ENCODE data around the gene S100Z.

DNA sequence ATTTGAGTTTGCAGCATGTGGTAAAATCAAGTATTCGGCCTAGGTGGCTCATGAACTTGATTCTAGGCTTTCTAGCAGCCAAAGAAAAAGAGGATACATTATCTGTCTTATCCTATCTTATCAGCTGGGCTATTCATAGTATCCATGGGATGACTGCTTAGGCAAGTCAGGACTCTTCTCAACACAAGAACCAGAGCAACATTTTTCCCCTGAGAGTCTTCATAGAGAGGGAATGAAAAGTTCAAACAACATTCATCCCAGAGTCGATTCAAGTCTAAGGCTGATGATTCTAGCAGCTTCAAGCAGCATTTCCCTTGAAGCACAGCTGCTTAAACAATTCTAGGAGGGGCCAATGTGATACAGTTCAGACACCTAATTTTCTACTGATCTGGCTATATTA, 3.0 kb downstream of the S100Z start:
- TF ChIP-seq NFIC (IDR thresholded peaks at IDR 0.05; ENCODE audit: low read depth, low read length) (no peak), POLR2AphosphoS5 (IDR thresholded peaks at IDR 0.05; ENCODE audit: low read length) (no peak), POLR2A (IDR thresholded peaks at IDR 0.05; ENCODE audit: low read depth, low read length) (no peak), IKZF1 (conservative IDR thresholded peaks at IDR 0.05) (no peak)
- TF ChIP-seq, protein P1, sequence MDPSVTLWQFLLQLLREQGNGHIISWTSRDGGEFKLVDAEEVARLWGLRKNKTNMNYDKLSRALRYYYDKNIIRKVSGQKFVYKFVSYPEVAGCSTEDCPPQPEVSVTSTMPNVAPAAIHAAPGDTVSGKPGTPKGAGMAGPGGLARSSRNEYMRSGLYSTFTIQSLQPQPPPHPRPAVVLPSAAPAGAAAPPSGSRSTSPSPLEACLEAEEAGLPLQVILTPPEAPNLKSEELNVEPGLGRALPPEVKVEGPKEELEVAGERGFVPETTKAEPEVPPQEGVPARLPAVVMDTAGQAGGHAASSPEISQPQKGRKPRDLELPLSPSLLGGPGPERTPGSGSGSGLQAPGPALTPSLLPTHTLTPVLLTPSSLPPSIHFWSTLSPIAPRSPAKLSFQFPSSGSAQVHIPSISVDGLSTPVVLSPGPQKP (IDR thresholded peaks at IDR 0.05; ENCODE audit: low read depth, low read length) = no peak
- TF ChIP-seq, protein P2, sequence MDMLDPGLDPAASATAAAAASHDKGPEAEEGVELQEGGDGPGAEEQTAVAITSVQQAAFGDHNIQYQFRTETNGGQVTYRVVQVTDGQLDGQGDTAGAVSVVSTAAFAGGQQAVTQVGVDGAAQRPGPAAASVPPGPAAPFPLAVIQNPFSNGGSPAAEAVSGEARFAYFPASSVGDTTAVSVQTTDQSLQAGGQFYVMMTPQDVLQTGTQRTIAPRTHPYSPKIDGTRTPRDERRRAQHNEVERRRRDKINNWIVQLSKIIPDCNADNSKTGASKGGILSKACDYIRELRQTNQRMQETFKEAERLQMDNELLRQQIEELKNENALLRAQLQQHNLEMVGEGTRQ (IDR thresholded peaks at IDR 0.05; ENCODE audit: borderline replicate concordance, low read depth, low read length) = no peak
